NCI-H510A (cell line): Measurements from ENCODE around the gene GNAQ.
A peak's percentile ranks its signal among the peaks of the same experiment; 100 is the strongest.
"Not testable (repeated sequence)": the region's sequence is repeated elsewhere in the genome, so short reads cannot be mapped to it uniquely, and the experiment has no call there.

Source experiments
- DNase-seq: peaks from one replicate; lab custom pipeline; 2025; lab: John Stamatoyannopoulos, UW

GNAQ gene

GRCh38 chr9:78031444-78031892 lies at the start of gene GNAQ:
GNAQ (minus strand) TSS chr9:78031811; CDS start chr9:78031235, 576 bp downstream.
- DNase-seq, result no peak

GRCh38 chr9:78074385-78075291 lies 43.0 kb upstream of the GNAQ start:
- DNase-seq, result no peak

- no peak for DNase-seq
Measured at GRCh38 chr9:78073722-78074121, 42.1 kb upstream of the GNAQ start.

GRCh38 chr9:78072586-78073199 lies 41.1 kb upstream of the GNAQ start:
- DNase-seq, result no peak

- DNase-seq, result no peak
Measured at GRCh38 chr9:78070521-78070920, 38.9 kb upstream of the GNAQ start.

- DNase-seq, result no peak
Measured at GRCh38 chr9:78064075-78064474, 32.5 kb upstream of the GNAQ start.

GRCh38 chr9:78062710-78063109 lies 31.1 kb upstream of the GNAQ start:
- DNase-seq, result no peak

GRCh38 chr9:78054218-78054617 lies 22.6 kb upstream of the GNAQ start:
- not testable (repeated sequence) for DNase-seq

GRCh38 chr9:78053627-78054026 lies 22.0 kb upstream of the GNAQ start:
- no peak for DNase-seq

- no peak for DNase-seq
Measured at GRCh38 chr9:78050421-78050820, 18.8 kb upstream of the GNAQ start.

GRCh38 chr9:78049484-78049883 lies 17.9 kb upstream of the GNAQ start:
- no peak for DNase-seq

- DNase-seq, result no peak
Measured at GRCh38 chr9:78047106-78047505, 15.5 kb upstream of the GNAQ start.

GRCh38 chr9:78046112-78046511 lies 14.5 kb upstream of the GNAQ start:
- no peak for DNase-seq

GRCh38 chr9:78044886-78045285 lies 13.3 kb upstream of the GNAQ start:
- DNase-seq, result no peak

GRCh38 chr9:78044189-78044588 lies 12.6 kb upstream of the GNAQ start:
- peak; percentile 64 for DNase-seq

GRCh38 chr9:78041971-78042370 lies 10.4 kb upstream of the GNAQ start:
- DNase-seq, result no peak

- DNase-seq, result no peak
Measured at GRCh38 chr9:78040726-78041125, 9.1 kb upstream of the GNAQ start.

GRCh38 chr9:78038620-78039300 lies 7.1 kb upstream of the GNAQ start:
- DNase-seq, result no peak

- DNase-seq, result peak; percentile 37
Measured at GRCh38 chr9:78035383-78035993, 3.9 kb upstream of the GNAQ start.

- DNase-seq, result no peak
Measured at GRCh38 chr9:78033870-78034269, 2.3 kb upstream of the GNAQ start.

- DNase-seq, result no peak
Measured at GRCh38 chr9:78032730-78033457, 1.3 kb upstream of the GNAQ start.
